ENCODE results near the gene ASXL2.

Gene ASXL2

DNA sequence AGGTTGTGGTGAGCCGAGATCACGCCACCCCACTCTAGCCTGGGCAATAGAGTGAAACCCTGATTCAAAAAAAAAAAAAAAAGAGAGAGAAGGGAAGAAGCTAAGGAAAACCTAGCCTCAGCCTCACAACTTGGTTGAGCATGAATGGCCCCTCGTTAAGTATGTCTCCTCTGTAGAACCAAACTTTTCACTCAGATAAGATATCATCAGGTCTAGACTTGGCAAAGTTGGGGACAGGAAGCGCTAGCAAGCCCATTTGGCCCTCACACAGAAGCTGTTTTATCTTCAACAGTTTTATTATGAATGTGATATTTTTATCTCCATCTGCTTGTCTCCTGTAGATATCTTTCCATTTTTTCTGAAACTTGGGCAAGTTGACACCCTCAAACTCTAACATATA, 3.5 kb upstream of the ASXL2 start:
- no peak for DNase-seq (ENCODE audit: low read depth)
- TF ChIP-seq, protein P1, sequence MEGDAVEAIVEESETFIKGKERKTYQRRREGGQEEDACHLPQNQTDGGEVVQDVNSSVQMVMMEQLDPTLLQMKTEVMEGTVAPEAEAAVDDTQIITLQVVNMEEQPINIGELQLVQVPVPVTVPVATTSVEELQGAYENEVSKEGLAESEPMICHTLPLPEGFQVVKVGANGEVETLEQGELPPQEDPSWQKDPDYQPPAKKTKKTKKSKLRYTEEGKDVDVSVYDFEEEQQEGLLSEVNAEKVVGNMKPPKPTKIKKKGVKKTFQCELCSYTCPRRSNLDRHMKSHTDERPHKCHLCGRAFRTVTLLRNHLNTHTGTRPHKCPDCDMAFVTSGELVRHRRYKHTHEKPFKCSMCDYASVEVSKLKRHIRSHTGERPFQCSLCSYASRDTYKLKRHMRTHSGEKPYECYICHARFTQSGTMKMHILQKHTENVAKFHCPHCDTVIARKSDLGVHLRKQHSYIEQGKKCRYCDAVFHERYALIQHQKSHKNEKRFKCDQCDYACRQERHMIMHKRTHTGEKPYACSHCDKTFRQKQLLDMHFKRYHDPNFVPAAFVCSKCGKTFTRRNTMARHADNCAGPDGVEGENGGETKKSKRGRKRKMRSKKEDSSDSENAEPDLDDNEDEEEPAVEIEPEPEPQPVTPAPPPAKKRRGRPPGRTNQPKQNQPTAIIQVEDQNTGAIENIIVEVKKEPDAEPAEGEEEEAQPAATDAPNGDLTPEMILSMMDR (IDR thresholded peaks at IDR 0.05; ENCODE audit: control insufficient read depth, insufficient read depth, low read depth, low read length, missing control alignments), result no peak

DNA sequence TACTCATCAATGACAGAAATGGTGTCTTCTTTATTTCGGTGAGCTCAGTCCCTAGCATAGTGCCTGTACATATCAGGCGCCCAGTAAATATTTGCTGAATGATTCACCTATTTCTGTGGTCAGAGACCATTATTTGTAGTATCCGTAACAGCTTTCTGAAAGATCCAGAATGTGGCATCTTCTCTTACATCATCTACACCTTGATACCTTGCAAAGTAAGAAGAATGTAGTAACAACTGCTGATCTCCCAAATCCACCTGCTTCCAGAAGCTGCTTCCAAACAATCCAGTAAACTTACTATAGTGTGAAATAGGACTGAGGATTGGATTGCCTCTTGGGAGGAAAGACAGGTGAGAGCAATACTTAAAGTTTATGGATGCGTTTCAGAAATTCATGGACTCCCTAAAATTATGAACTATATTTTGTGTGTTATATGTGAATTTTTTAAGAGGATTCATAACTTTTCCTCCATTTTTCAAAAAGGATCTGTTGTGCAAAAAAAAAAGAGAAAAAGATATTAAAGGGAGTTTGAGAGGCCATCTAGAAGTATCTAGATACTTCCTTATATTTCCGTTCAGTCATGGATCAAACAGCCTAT, 945 bp upstream of the ASXL2 start:
- peak overlapping the region; percentile 48 for H3K4me3 ChIP-seq (ENCODE audit: control insufficient read depth, low read depth, low read length)
- TF ChIP-seq, protein P1 (IDR thresholded peaks at IDR 0.05; ENCODE audit: control insufficient read depth, insufficient read depth, low read depth, low read length, missing control alignments), result no peak
- peak; percentile 25 for DNase-seq (ENCODE audit: low read depth)

More for the DNA sequence above, 3.5 kb upstream of the ASXL2 start:
- H3K4me3 ChIP-seq (ENCODE audit: control insufficient read depth, low read depth, low read length), result no peak overlapping the region

DNA sequence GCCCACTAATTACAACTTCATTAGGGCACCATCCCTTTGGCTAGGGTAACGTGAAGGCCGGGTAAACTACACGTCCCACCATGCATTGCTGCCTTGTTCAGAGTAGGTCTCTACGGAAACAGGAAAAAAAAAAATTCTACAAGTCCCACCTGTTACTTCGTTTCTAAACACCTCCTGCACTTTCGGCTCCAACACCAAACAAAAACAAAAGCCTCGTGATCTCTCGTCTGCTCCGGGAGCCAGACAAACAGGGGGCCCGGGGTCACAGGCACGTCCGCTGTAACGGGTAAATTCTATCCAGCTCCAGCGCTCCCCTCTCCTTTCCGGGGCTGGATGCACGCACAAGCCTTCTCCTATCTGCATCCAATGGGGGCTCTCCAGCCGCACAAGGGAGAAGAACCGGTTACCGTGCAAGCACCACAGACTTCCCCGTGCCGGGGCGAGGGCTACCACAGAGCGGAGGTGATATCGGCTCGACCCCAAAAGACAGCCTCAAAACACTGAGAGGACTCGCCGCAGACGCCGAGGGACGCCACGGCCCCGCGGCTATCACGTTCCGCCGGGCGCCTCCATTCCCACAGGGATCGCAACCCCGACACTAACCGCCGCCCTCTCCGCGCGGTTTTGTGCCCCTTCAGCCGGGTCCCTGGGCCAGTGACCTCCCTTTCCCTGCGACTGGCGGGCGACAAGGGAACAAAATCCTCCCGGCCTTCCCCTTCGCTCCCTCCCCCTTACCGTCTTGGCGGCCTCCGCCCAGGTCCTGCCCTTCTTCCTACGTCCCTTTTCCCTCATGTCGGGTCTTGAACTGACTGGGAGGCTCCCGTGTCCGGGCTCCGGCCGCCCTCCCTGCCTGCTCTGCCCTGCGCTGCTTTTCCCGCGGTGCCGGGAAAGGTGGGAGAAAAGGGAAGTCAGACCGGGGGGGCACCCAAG, 591 bp downstream of the ASXL2 start:
- no peak for DNase-seq (ENCODE audit: low read depth)
- TF ChIP-seq, protein P1 (IDR thresholded peaks at IDR 0.05; ENCODE audit: control insufficient read depth, insufficient read depth, low read depth, low read length, missing control alignments), result no peak

DNA sequence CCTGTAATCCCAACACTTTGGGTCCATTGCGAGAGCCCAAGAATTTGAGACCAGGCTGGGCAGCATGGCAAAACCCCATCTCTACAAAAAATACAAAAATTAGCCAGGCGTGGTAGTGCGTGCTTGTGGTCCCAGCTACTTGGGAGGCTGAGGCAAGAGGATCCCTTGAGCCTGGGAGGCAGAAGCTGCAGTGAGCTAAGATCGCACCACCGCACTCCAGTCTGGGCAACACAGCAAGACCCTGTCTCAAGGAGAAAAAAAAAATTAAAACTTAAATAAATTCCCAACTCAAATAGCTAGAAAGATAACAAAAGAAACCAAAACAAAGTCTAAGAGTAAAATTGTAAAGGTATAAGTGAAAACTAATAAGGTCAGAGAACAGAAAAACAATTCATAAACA, 6.2 kb downstream of the ASXL2 start:
- TF ChIP-seq, protein P1 (IDR thresholded peaks at IDR 0.05; ENCODE audit: control insufficient read depth, insufficient read depth, low read depth, low read length, missing control alignments), result no peak
- DNase-seq (ENCODE audit: low read depth), result no peak

More for the DNA sequence above, 591 bp downstream of the ASXL2 start:
- peak overlapping the region; percentile 98 for H3K4me3 ChIP-seq (ENCODE audit: control insufficient read depth, low read depth, low read length)

DNA sequence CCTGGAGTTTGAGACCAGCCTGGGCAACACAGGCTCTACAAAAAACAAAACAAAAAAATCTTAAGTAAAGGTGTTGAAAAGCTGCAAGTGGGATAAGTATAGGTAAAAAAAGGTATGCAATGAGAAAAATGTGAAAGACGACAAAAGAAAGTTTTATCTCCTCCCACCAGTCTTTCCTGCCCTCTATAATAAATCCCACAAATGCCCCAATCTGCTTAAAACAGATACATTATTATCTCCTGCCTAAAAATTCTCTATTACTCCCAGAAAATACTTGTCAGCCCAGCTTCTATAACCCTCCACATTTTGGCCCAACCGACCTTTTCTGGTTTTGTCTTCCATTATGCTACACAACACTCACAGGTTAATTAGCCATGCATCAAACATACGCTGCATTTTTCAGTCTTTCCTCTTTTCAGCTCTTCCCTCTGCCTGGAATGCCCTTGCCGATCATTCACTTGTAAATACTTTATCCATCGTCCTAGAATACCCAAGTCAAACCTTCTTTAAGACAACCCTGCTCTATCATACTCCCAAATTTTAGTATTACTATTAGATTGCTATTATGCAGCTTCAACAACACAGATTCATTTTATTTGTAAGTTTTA, 10.8 kb downstream of the ASXL2 start:
- DNase-seq (ENCODE audit: low read depth), result no peak
- TF ChIP-seq, protein P1 (IDR thresholded peaks at IDR 0.05; ENCODE audit: control insufficient read depth, insufficient read depth, low read depth, low read length, missing control alignments), result no peak
- H3K4me3 ChIP-seq (ENCODE audit: control insufficient read depth, low read depth, low read length), result no peak overlapping the region

More for the DNA sequence above, 6.2 kb downstream of the ASXL2 start:
- H3K4me3 ChIP-seq (ENCODE audit: control insufficient read depth, low read depth, low read length), result no peak overlapping the region

DNA sequence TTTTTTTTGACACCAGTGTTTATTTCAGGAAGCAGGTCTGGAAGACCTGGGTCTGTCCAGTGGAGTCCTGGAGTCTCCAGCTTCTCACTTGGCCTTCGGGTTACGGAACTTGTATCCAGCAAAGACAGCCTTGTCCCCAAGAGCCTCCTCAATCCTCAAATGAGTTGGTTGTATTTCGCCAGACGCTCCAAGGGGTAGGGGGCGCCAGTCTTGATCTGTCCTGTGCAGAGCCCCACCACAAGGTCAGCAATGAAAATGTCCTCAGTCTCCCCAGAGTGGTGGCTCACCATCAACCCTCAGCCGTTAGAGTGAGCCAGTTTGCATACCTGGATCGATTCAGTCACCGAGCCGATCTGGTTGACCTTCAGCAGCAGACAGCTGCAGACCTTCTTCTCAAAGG, 21.9 kb downstream of the ASXL2 start:
- no peak overlapping the region for H3K4me3 ChIP-seq (ENCODE audit: control insufficient read depth, low read depth, low read length)
- no peak for DNase-seq (ENCODE audit: low read depth)
- TF ChIP-seq, protein P1 (IDR thresholded peaks at IDR 0.05; ENCODE audit: control insufficient read depth, insufficient read depth, low read depth, low read length, missing control alignments), result no peak

Data from AG09309 (cell line).